Right lobe of liver (tissue), 6 donors: ENCODE results near the gene TICRR. TPM values are rescaled to one million over a fixed set of nuclear protein-coding genes. Genes with fewer than 3 reads are reported as not detected.

Experiments
- ATAC-seq, 4 donors: fragments of 200-7000 bp; cut with Tn5 transposase; one replicate each; pipeline ENCODE4 v1.9.1; 2020; ENCODE audit warnings: mild to moderate bottlenecking in 4 of 4, moderate library complexity in 4 of 4
- DNase-seq, 3 donors: peaks; one replicate each; pipeline ENCODE4 v3.0.0-alpha.2; 2020
- H3K27ac ChIP-seq, 3 donors: fragments of 200-600 bp; one replicate each; pipeline ENCODE4 v1.8.0; 2022
- H3K27me3 ChIP-seq, 2 donors: fragments of 200-600 bp; one replicate each; pipeline ENCODE4 v1.8.0; 2022
- H3K36me3 ChIP-seq, 4 donors: fragments of 200-600 bp; sonication (generic) in 1 of 4; one replicate each; pipeline versions ENCODE4 v1.5.1 to v1.8.0; 2017 to 2022; ENCODE audit warnings: control low read depth in 1 of 4
- H3K4me1 ChIP-seq, 4 donors: fragments of 200-600 bp; sonication (generic) in 1 of 4; one replicate each; pipeline versions ENCODE4 v1.5.1 to v1.8.0; 2017 to 2022; ENCODE audit warnings: control low read depth in 1 of 4
- H3K4me3 ChIP-seq, 3 donors: fragments of 200-600 bp; one replicate each; pipeline ENCODE4 v1.8.0; 2022
- H3K9me3 ChIP-seq, 4 donors: fragments of 200-600 bp; sonication (generic) in 1 of 4; one replicate each; pipeline versions ENCODE4 v1.5.1 to v1.8.0; 2017 to 2022; ENCODE audit warnings: control low read depth in 1 of 4
- POLR2A ChIP-seq: fragments of 450-650 bp; IDR thresholded peaks from one replicate; pipeline ENCODE4 v1.6.1; 2017; ENCODE audit warnings: antibody characterized with exemption, mild to moderate bottlenecking
- WGBS: methylation state at CpG from one replicate; pipeline ENCODE4 v1.1.6; 2018; ENCODE audit warnings: low coverage, low lambda C conversion rate; ENCODE audit not compliant: insufficient coverage; ENCODE audit errors: missing lambda C conversion rate; 5-methylcytosine and 5-hydroxymethylcytosine counted together
- intact Hi-C, 2 donors: fragments of 100-400 bp; cut with DNase I; formaldehyde crosslinking; loops; one replicate each; pipeline versions ENCODE4 v1.11.2 to v1.14.1; 2022
- total RNA-seq, 6 experiments: library from RNA; depleted of rRNA in 2 of 6; stranded (reverse); fragments of >200 nt in 2 of 6; fragmentation: NEBNext Ultra II Directional in 3 of 6; extraction: Animal tissue kit (Norgen Biotek cat#: 25700) in 3 of 6; gene quantifications; one replicate each; pipeline versions ENCODE4 v1.1.0 to v1.2.4, GENCODE V29; 2016 to 2023
- TF ChIP-seq, protein P1 (sequence below), 4 donors: fragments of 200-600 bp in 3 of 4; fragments of 450-650 bp in 1 of 4; IDR thresholded peaks; one replicate each; pipeline versions ENCODE4 v1.5.1 to v1.8.0; 2016 to 2022; ENCODE audit warnings: antibody characterized with exemption in 4 of 4, mild to moderate bottlenecking in 2 of 4
- donor health status: DM: no; HTN: yes; CAD: no.
- donor health status: DM: no; HTN: no; CAD: no.
- donor health status: DM: no; HTN: no; CAD: no.
- donor health status: DM: no; HTN: yes; CAD: no.
- donor health status: DM: no; HTN: yes; CAD: no.

TICRR gene
- total RNA-seq, 6 experiments from 2014 or later, result 0.05 to 1.1 (median 0.24) TPM; not detected in 1

DNA sequence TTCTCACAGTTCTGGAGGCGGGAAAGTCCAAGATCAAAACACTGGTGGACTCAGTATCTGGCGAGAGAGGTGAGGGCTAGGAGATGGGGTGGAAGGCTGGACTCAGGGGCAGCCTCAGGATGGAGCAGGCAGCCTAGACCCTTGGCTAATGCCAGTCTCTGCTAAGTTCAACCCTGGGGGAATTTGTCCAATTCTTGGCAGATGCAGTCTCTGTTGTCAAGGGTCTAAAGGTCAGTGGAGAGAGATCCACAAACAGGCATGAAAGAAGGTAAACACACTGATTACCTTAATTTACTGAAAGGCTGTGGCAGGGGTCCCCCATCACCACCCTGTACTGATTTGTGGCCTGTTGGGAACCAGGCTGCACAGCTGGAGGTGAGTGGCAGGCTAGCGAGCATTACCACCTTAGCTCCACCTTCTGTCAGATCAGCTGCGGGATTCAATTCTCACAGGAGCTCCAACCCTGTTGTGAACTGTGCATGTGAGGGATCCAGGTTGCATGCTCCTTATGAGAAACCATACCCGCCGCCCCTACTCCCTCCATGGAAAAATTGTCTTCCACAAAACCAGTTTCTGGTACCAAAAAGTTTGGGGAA lies 46.4 kb upstream of the TICRR start:
- Histone ChIP-seq H3K4me1 (peaks cover 0 to 16% (median 0%) of the 10 kb centered on the region in 4 donors), H3K27me3 (no peaks in the 10 kb centered on the region), H3K4me3 (no peak overlapping the region), H3K36me3 (no peaks in the 10 kb centered on the region), H3K27ac (no peak overlapping the region), H3K9me3 (no peaks in the 10 kb centered on the region)
- DNase-seq (no peak), ATAC-seq (peak; percentile 81 to 90 (median 88))
- intact Hi-C loops, result no loop called here
- WGBS, result no CpG with 5 or more reads among the region's 6 CpGs
- TF ChIP-seq, protein P1, sequence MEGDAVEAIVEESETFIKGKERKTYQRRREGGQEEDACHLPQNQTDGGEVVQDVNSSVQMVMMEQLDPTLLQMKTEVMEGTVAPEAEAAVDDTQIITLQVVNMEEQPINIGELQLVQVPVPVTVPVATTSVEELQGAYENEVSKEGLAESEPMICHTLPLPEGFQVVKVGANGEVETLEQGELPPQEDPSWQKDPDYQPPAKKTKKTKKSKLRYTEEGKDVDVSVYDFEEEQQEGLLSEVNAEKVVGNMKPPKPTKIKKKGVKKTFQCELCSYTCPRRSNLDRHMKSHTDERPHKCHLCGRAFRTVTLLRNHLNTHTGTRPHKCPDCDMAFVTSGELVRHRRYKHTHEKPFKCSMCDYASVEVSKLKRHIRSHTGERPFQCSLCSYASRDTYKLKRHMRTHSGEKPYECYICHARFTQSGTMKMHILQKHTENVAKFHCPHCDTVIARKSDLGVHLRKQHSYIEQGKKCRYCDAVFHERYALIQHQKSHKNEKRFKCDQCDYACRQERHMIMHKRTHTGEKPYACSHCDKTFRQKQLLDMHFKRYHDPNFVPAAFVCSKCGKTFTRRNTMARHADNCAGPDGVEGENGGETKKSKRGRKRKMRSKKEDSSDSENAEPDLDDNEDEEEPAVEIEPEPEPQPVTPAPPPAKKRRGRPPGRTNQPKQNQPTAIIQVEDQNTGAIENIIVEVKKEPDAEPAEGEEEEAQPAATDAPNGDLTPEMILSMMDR (IDR thresholded peaks at IDR 0.05), result no peak
- TF ChIP-seq POLR2A, result no peak

GRCh38 chr15:89530976-89531375 lies 44.3 kb upstream of the TICRR start:
- H3K27me3 ChIP-seq, result no peaks in the 10 kb centered on the region
- no peaks in the 10 kb centered on the region for H3K36me3 ChIP-seq
- H3K27ac ChIP-seq, result no peak overlapping the region
- intact Hi-C loops, result no loop called here
- no CpG with 5 or more reads among the region's 5 CpGs for WGBS
- DNase-seq (no peak), ATAC-seq (no peak)
- TF ChIP-seq, protein P1 (IDR thresholded peaks at IDR 0.05), result no peak
- TF ChIP-seq POLR2A, result no peak
- no peaks in the 10 kb centered on the region for H3K9me3 ChIP-seq
- H3K4me1 ChIP-seq, result peaks cover 0 to 16% (median 0%) of the 10 kb centered on the region in 4 donors
- H3K4me3 ChIP-seq, result no peak overlapping the region

DNA sequence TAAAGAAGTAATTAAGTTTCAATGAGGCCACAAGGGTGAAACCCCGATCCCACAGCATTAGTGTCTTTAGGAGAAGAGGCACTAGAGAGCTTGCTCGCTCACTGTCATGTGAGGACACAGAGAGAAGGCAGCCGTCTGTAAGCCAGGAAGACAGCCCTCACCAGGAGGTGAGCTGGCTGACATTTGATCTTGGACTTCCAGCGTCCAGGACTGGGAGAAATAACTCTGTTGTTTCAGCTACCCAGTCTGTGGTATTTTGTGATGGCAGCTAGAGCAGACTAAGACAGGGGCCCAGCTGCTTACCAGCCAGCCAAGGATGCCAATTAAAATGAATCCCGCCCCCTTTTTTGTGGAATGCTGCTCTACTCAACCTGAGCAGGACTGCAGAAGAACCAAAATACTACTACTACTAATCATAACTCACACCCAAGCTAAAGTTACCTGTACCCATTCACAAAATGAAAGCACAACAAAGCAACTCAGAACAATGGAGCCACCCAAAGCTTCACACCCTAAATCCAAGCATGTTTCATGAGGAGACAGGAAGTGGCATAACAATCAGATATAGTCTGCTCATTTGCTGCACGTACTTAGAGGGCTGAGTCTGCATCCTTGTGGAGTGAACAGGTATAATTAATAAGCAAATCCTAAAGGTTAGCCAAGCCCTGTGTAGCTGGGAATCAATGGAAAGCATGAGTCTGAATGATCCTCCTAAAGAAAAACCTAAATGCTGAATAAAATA lies 43.3 kb upstream of the TICRR start:
- no peaks in the 10 kb centered on the region for H3K9me3 ChIP-seq
- no peak for DNase-seq
- TF ChIP-seq, protein P1 (IDR thresholded peaks at IDR 0.05), result no peak
- no peak for TF ChIP-seq POLR2A
- no peak overlapping the region for H3K4me3 ChIP-seq
- H3K27me3 ChIP-seq, result no peaks in the 10 kb centered on the region
- no peak overlapping the region for H3K27ac ChIP-seq
- no peak for ATAC-seq
- H3K4me1 ChIP-seq, result peaks cover 0 to 12% (median 0%) of the 10 kb centered on the region in 4 donors
- H3K36me3 ChIP-seq, result no peaks in the 10 kb centered on the region
- 94% methylated on average over 3 of the region's 6 CpGs for WGBS
- intact Hi-C loops, result no loop called here

DNA sequence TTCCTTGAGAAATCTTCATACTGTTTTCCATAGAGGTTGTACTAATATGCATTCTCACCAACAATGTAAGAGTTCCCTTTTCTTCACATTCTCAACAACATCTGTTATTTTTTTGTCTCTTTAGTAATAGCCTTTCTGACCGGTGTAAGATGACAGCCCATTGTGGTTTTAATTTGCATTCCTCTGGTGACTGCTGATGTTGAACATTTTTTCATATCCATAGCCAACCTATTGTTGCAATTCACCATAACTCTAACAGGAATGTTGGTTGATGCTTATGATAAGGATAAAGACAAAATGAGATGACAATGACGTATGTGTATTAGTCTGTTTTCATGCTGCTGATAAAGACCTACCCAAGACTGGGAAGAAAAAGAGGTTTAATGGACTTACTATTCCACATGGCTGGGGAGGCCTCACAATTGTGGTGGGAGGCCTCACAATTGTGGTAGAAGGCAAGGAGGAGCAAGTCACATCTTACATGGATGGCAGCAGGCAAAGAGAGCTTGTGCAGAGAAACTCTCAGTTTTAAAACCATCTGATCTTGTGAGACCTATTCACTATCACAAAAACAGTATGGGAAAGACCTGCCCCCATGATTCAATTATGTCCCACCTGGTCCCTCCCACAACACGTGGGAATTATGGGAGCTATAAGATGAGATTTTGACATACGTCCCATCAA lies 41.3 kb upstream of the TICRR start:
- 70% methylated on average over 3 of the region's 4 CpGs for WGBS
- ATAC-seq (no peak), DNase-seq (no peak)
- Histone ChIP-seq H3K27ac (no peak overlapping the region), H3K36me3 (no peaks in the 10 kb centered on the region), H3K4me3 (no peak overlapping the region), H3K27me3 (no peaks in the 10 kb centered on the region), H3K4me1 (peaks cover 0 to 2% (median 0%) of the 10 kb centered on the region in 4 donors), H3K9me3 (no peaks in the 10 kb centered on the region)
- intact Hi-C loops, result no loop called here
- TF ChIP-seq, protein P1 (IDR thresholded peaks at IDR 0.05), result no peak
- no peak for TF ChIP-seq POLR2A
